ENCODE data around the gene PF4V1.

PF4V1 gene, protein sequence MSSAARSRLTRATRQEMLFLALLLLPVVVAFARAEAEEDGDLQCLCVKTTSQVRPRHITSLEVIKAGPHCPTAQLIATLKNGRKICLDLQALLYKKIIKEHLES

DNA sequence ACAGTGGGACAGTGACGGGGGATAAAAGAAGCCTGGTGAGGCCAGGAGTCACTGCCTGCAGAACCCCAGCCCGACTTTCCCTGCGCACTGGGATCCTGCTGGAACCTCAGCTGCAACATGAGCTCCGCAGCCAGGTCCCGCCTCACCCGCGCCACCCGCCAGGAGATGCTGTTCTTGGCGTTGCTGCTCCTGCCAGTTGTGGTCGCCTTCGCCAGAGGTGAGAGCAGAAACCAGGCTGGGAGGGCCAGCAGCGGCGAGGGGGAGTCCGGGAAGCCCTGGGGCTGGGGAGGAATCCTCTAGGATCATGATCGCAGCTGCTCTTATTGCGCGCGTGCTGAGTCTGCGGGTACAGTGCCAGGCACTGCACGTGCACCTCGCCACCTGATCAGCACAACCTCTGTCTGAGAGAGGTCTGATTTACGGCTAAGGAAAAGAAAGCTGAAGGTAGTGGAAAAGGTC, at the start of gene PF4V1:
PF4V1 (plus strand) TSS at position 51 of the 459 bp plus-strand sequence; CDS start at position 118, 67 bp downstream.
- no peak for DNase-seq

DNA sequence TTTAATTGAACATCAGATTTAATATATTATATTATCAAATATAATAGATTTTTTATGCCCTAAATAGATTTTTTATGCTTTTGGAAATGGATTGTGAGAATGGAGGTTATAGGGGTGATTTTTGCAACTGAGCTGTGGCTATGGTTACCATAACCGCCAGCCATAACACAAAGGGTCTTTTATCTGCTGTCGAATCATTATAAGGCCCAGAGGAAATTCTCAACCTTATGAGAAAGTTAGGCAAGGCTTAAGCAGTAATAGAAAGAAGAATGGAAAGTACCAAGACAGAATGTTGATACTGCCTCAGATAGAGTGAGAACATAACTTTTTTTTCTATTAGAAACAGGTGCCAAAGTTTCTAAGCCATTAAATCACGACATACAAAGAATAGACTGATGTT, 42.9 kb upstream of the PF4V1 start:
- no peak for DNase-seq

DNA sequence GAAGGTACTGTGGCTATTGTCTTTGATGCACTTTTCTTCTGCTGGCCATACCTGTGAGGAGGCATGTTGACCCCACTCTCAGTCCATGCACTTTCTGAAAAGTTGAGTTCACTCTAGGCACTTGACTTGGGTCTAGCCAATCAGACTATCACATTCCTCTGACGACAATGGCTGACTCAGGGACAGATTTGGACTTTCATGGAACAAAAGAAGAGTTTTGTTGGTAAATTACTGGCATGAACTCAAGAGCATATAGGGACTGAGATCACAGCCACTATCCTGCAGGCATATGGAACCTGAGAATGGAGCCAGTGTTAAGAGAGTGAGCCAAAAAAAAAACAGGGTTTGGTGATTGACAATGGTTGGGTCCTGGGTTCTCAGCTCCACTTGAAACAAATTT, 41.3 kb upstream of the PF4V1 start:
- DNase-seq = no peak

DNA sequence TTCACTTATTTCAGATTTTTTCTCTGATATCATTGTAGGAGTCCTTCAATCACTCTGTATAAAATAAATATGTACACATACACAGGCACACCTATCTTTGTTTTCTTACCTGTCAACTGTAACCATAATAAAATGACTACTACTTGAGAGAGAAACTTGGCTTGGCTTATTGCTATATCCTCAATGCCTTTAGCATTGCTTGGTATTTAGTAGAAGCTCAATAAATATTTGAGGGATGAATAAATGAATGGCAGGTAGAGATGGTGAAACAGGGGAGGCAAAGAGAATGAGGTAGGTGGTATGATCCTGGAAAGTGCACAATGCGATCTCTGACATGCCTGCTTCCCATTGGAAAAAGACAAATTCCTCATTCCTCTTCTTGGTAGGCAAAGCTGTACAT, 38.4 kb upstream of the PF4V1 start:
- DNase-seq = no peak

DNA sequence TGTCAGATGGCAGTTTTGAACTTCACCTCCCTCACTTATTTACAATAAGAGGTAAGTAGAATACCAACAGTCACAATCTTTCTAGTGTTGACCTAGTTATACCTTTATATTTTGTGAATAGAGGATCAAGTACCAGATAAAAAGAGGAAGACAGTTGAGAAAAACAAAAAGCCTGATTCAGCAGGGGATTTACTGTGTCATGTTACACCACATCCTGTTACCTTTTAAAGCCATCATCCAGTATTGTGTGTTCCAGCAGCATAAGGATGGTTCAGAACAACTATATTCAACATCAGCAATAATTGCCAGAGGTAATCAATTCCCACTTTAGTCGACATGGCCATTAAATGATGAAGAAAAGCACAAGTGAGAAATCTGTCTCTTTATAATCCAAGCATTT, 38.0 kb upstream of the PF4V1 start:
- DNase-seq = no peak

DNA sequence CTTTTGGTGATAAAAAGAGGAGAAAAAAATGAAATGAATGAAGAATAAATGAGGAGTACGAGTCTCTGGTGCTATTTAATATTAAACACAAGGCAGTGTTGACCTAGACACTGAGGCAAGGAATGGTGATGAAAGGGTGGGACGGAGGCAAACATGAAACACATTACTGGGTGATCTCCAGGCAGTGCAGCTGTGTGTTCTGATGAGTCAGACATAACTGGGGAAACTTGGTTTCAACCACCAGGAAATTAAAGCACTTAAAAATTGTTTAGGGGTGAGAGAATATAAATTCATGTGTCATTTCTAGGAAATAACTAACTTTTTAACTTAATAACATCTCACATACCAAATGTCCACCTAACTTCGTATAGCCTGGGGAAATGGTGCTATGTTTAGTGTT, 36.3 kb upstream of the PF4V1 start:
- DNase-seq = no peak

DNA sequence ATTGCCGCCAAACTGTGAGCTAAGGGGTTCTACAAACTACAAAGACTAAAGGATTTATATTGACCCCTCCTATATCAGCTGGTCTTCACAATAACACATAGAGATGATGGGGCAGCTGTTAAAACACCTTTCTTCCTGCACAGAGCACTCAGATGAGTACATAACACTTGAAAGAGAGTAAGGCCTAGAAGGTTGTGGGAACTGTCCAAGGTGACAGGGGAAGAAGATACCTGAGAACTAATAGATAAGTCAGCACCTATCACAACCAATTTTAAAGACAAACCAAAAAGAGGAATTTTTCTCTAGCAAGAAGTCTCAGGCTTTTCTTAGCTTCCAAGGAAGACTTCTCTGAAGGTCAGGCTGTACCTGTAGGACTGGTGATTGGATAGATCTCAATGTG, 35.8 kb upstream of the PF4V1 start:
- no peak for DNase-seq

DNA sequence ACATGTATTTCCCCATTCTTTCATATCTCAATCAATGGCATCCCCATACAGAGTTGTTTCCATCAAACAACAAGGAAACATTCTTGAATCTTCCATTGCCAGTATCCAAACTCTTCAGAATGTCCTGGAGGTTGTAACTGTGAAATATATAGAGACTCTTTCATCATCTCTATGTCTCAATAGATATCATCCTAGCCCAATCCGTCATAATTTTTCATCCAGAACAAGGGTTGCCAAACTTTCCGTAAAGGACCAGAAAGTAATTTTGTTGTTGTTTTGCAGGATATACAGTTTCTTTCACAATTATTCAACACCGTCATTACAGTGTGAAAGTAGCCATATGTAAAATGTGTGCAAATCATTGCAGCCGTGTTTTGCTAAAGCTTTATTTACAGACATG, 31.8 kb upstream of the PF4V1 start:
- DNase-seq = no peak

DNA sequence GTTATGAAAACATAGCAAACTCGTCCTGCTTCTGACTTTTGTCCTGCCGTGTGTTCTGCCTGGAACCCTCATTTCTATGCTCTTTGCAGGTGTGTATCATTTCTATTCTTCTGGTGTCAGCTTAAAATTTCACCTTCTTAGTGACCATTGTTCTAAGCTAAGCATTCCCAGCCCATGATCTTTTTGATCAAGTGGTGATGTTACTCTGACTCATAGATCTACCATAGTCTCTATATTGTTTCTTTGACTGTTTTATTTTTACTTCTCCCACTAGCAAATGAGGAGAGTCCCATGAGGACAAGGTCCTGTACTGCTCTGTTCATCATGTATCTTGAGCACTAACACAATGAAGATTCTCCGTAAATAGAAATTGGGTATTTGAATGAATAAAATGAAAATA, 30.7 kb upstream of the PF4V1 start:
- DNase-seq = no peak

DNA sequence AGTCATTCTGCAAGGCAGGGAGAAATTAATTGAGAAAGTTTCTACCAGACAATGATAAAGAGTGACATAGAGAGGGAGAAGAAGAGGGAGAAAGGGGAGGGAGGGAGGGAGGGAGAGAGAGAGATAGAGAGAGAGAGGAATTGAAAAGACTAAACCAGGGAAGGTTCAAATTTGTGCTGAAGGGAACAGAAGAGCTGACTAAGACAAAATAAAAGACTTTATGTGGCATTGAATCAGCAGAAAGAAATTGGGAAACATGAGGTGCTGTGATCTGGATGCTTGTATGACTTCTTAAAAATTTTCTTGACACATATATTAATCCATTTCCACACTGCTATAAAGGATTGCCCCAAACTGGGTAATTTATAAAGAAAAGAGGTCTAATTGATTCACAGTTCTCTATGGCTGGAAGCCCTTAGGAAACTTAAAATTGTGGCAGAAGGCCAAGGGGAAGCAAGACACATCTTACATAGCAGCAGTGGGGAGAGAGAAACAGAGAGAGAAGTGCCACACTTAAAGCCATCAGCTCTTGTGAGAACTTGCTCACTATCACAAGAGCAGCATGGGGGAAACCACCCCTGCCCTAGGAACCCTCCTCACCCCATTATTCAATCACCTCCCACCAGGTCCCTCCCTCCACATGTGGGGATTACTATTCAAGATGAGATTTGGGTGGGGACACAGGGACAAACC, 30.1 kb upstream of the PF4V1 start:
- no peak for DNase-seq

DNA sequence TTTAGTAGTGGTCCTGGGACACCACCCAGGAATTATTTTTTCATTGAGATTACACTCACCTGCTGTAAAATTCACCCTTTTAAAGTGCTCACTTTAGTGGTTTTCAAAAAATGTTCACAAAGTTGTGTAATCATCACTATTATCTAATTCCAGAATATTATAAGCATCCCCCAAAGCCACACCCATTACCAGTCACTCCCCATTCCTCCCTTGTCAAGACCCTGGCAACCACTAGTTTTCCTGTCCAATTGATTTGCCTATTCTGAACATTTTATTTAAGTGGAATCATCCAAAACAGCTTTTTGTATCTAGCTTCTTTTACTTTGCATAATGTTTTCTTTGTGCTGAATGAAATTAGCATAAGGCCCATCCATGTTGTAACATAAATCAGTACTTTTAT, 29.3 kb upstream of the PF4V1 start:
- no peak for DNase-seq

DNA sequence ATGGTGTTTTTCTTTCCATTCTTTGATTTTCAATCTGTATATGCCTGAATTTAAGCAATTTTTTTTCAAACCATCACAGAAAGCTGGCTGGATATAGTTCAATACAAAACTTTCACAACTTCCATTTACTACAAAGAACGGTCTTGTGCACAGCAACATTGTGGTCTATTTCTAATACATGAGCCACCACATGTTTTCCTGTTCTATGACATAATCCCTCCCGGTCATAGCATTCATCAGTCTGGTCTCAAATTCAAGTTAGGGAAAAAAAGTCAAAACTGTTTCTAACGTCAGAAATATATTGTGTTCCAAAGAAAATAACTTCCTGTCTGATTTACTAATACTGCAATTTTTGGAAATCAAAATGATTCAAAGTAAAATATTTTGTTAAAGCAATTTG, 24.1 kb upstream of the PF4V1 start:
- no peak for DNase-seq

DNA sequence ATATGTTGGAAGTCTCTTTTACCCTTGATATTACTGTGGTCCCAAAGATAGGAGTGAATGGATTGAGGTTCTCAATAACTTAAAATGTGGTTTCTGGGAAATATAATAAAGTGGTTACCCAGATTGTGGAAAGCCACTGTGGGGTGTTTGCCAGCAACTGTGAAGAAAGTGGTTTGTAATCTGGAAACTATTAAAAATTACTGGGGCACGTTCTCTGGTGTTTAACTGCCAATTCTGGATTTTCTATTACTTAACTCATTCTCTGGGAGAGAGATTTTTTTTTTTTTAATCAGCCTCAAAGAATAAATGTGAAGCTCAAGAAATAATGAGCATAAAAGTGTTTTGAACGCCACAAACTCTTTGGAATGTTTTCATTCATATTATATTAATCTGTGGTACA, 21.5 kb upstream of the PF4V1 start:
- DNase-seq = no peak

DNA sequence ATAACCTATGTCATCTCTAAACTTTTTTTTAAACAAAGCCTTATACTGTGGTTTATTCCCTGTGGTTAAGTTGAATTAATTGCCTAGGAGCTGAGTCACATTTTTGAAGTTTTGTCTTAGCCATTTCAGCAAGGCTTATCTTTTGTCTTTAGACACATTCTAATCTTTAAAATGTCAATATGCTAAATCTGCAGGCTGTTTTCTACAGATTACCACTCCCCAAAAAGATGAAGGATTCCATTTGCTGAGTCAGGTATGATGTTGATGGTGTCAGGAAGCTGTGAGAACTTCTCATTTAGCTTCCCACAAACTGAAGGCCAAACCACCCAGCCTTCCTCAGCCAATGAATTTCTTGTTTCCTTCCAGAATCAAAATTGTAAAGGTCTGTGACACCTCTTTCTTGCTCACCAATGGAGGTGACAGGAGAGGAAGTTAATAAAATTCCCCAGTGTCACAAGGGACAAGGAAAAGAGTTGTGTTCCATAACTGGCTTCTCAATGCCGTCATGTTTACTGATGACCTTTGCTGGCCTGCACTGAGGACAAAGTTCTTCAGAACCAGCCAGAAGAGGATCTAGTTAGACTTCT, 20.4 kb upstream of the PF4V1 start:
- no peak for DNase-seq

DNA sequence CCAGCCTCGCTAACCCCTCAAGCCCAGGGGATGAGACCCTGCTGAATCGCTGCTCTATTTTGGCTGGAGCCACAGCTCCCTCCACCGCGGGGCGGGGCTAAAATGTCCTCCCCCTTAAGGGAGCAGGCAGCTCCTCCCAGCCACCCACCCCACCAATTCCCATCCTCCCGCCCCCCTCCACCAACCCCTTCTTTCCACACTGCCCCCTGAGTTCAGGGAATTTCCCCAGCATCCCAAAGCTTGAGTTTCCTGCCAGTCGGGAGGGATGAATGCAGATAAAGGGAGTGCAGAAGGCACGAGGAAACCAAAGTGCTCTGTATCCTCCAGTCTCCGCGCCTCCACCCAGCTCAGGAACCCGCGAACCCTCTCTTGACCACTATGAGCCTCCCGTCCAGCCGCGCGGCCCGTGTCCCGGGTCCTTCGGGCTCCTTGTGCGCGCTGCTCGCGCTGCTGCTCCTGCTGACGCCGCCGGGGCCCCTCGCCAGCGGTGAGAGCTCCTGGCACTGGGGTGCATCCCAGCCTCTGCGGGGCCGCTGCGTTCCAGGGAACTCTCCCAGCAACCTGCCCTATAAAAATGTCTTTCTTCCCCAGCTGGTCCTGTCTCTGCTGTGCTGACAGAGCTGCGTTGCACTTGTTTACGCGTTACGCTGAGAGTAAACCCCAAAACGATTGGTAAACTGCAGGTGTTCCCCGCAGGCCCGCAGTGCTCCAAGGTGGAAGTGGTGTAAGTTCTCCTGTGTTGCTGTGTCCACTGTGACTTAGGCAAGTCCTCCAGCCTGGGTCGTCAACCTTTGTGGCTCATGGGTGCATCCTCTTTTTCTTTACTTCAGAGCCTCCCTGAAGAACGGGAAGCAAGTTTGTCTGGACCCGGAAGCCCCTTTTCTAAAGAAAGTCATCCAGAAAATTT, 16.5 kb upstream of the PF4V1 start, which contains the start of gene CXCL6:
CXCL6 (plus strand) TSS at position 306 of the 907 bp plus-strand sequence; CDS start at position 379, 73 bp downstream.
- DNase-seq = no peak

DNA sequence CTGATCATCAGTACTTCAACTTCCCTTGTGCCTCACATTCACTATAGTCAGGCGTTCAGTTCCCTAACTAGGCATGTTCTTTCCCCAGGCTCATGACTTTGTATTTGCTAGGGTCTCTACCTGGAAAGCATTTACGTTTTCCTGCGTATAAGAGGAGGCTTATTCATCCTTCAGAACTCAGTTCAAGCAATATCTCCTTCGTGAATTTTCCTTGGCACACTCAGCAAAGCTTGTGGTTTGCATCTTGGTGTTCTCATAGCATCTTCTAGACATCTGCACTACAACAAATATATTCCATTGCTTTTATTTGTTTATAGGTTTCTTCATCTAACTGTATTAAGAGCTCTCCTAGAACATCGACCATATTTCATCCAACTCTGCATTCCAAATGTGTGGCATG, 14.0 kb upstream of the PF4V1 start:
- no peak for DNase-seq

DNA sequence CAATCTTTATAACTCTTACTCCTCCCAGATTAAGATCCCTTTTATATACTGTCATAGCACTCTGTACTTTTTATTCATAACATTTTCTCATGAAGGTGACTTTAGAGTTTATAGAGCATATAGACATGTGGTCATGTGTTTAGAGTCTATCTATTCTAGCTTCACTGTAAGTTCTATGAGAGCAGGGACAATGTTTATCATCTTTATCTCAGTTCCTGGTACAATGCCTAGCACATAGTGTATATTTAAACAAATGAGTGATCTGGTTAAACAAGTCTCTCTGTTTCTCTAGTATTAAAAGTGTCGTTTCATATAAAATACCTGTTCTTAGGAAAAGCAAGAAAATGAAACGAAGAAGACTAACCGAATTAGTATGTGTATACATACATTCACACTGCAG, 13.4 kb upstream of the PF4V1 start:
- no peak for DNase-seq

DNA sequence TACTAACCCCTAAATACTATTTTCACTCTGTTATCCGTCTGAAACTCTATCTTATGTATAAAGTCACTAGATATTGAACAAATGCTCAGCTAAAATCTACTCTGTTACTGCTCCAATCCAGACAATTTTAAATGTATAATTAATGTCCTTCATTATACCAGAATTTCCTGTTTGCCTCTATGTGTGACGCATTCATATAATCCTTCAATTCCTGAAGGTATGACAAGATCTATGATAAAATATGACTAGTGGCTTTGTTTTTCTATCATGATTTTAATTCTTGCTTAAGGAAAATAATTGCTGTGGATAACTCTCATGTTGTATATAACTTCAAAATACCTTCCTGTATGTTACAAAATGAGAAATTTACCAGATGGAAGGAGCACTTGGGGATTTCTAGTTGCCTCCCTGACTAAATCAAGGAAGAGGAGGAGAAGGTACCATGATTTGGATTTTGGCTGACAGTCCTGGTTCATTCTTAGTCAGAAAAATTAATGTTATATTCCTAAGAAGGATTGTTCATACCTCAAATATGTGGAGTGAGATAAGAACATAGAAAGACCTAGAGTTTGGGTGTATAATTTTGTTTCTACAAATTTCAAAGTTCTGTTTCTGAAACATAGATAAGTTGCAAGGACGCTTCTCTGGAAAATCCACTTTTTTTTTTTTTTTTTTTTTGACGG, 11.7 kb upstream of the PF4V1 start:
- DNase-seq = no peak

DNA sequence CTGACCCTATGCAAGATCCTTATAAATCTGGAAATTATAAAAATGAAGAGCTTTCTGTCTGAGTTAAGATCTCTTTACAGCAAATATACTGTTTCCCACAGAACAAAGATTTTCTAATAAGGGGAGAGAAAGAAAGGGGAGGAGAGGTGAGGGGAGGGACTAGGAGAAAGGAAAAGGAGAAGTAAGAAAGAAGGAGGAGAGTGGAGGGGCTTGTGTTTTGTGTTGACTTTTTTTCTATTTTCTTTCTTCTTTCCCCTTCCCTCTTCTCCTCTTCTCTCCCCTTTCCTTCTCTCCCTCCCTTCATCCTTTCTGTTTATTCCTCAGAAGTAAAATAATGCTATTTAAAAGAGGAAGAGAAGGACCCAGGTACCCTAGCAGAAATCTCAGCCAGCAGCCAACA, 10.4 kb upstream of the PF4V1 start:
- no peak for DNase-seq

DNA sequence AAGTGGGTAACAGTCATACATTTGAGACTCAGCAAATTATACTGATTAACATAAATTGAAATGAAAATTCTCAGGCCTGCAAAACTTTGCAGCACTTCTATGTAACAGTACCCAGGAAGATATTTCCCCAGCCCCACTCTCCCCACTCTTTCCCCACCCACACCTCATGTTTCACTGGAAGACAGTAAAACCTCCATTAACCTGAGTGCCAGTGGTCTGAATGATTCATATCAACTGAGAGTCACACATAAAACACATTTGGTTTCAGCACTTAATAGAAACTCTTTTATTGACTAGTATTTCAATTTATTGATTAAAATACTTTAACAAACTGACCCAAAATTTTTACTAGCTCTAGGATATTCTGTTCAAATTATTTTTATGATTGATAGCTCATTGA, 9.7 kb upstream of the PF4V1 start:
- no peak for DNase-seq

DNA sequence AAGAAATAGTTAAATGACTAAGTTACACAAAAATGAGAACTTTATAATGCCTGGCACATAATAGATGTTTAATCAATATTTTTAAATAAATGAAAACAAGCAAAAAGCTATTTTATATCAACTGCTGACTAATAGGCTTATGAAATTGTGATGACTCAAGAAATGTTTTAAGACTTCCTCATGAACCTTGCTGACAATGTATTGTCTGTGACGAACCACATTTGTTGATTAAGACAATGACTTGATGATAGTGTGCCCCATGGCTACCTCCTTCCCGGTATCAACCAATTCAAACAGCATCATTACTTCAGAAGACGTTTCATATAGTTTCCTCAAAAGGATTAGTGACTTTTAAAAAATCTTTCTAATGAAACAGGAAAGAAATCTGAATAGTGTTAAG, 8.8 kb upstream of the PF4V1 start:
- no peak for DNase-seq

DNA sequence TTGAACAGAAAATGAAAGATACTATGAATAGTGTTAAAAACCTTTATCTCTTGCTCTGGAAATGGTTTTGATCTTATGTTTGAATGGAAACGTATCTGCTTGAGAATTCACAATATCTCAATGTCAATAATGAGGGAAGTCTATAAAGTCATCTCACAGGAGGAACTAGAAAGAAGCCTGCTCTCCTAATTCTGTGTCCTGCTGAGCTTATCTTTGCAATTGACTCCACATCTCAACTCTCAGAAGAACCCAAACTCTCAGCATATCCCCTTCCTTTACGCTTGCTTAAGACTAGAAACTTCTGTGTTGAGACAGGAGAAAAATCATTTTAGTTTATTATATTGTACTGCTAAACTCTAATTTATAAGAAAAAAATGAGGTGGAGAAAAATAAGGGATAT, 8.3 kb upstream of the PF4V1 start:
- DNase-seq = no peak
